GM19452 (cell line): ENCODE measurements around the gene WAC.
A peak's percentile ranks its signal among the peaks of the same experiment; 100 is the strongest.
"Not testable (repeated sequence)": the region's sequence is repeated elsewhere in the genome, so short reads cannot be mapped to it uniquely, and the experiment has no call there.

Source experiments
- ATAC-seq: cut with Tn5 transposase; IDR thresholded peaks from one replicate; pipeline ENCODE4 v1.9.1; 2021; ENCODE audit not compliant: unreplicated experiment

Gene WAC

GRCh38 chr10:28532337-28533185 lies at the start of gene WAC:
WAC (plus strand) TSS chr10:28533118; CDS start chr10:28533580, 462 bp downstream.
- ATAC-seq, result peak; percentile 81

- ATAC-seq, result no peak
Measured at GRCh38 chr10:28489206-28489605, 43.7 kb upstream of the WAC start.

GRCh38 chr10:28490256-28490865 lies 42.6 kb upstream of the WAC start:
- ATAC-seq, result not testable (repeated sequence)

GRCh38 chr10:28492116-28492920 lies 40.6 kb upstream of the WAC start:
- no peak for ATAC-seq

GRCh38 chr10:28494420-28494819 lies 38.5 kb upstream of the WAC start:
- no peak for ATAC-seq

- ATAC-seq, result no peak
Measured at GRCh38 chr10:28495084-28495483, 37.8 kb upstream of the WAC start.

GRCh38 chr10:28496017-28496416 lies 36.9 kb upstream of the WAC start:
- no peak for ATAC-seq

GRCh38 chr10:28496481-28496961 lies 36.4 kb upstream of the WAC start:
- no peak for ATAC-seq

- ATAC-seq, result no peak
Measured at GRCh38 chr10:28497313-28498126, 35.4 kb upstream of the WAC start.

- not testable (repeated sequence) for ATAC-seq
Measured at GRCh38 chr10:28500203-28500602, 32.7 kb upstream of the WAC start.

- ATAC-seq, result no peak
Measured at GRCh38 chr10:28503114-28503513, 29.8 kb upstream of the WAC start.

GRCh38 chr10:28505359-28505959 lies 27.5 kb upstream of the WAC start:
- ATAC-seq, result no peak

- no peak for ATAC-seq
Measured at GRCh38 chr10:28508304-28508925, 24.5 kb upstream of the WAC start.

GRCh38 chr10:28509286-28509685 lies 23.6 kb upstream of the WAC start:
- ATAC-seq, result no peak

- ATAC-seq, result no peak
Measured at GRCh38 chr10:28514648-28515047, 18.3 kb upstream of the WAC start.

GRCh38 chr10:28520346-28520745 lies 12.6 kb upstream of the WAC start:
- ATAC-seq, result no peak

- ATAC-seq, result not testable (repeated sequence)
Measured at GRCh38 chr10:28520828-28521227, 12.1 kb upstream of the WAC start.

GRCh38 chr10:28521961-28522360 lies 11.0 kb upstream of the WAC start:
- not testable (repeated sequence) for ATAC-seq

- ATAC-seq, result no peak
Measured at GRCh38 chr10:28523725-28524252, 9.1 kb upstream of the WAC start.
